HG03135 (cell line): Measurements from ENCODE around the gene EZR.
A peak's percentile ranks its signal among the peaks of the same experiment; 100 is the strongest.

Experiments used
- ATAC-seq: cut with Tn5 transposase; IDR thresholded peaks from one replicate; pipeline ENCODE4 v1.9.1; 2021; ENCODE audit warnings: mild to moderate bottlenecking, moderate library complexity; ENCODE audit not compliant: unreplicated experiment

EZR gene

DNA sequence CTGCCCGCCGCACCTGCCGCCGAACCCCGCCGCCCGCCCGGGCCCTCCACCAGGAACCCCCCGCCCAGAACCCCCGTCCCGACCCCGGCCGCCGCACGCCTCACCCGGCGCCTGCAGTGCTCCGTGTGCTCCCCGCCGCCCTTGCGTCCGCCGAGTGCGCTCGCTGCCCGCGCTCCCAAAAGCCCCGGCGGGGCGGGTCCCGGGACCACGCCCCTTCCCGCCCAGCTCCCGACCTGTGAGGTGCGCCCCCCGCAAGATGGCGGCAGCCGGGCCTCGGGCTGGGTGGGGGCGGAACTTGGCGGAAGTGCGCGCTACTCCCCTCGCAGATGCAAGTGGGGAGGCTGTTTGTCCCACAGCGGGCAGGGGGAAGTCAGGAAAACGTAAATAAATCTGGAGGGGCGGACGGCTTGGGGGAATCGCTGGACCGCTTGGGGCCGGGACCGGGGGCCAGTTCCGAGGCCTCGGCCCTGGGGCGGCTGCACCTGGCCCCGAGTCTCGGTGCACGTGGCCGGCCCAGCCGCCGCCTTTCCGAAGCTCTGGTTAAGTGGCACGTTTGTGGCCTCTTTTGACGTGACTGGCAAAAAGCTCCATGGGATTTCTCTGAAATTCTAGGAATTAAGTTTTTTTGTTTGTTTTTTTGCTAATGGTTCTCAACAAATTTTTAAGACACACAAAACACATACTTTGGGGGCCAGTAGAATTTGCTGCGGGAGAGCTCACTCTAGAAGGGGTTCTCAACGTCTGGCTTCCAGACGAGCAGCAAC lies at the start of gene EZR:
Gene EZR (minus strand): TSS at position 156 of the 764 bp plus-strand sequence. CDS start 1,275 bp downstream, outside the sequence.
- ATAC-seq = peak; percentile 50

DNA sequence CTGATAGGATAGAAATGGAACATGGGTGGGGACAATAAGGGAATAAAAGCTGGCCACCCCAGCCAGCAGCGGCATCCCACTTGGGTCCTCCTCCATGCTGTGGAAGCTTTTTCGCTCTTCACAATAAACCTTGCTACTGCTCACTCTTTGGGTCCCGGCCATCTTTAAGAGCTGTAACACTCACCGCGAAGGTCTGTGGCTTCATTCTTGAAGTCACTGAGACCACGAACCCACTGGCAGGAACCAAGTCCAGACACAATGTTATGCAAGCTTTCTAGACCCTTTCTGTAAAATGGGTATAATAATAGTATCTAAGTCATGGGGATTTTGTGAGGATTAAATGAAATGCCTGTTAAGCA lies 48.9 kb upstream of the EZR start:
- no peak for ATAC-seq

DNA sequence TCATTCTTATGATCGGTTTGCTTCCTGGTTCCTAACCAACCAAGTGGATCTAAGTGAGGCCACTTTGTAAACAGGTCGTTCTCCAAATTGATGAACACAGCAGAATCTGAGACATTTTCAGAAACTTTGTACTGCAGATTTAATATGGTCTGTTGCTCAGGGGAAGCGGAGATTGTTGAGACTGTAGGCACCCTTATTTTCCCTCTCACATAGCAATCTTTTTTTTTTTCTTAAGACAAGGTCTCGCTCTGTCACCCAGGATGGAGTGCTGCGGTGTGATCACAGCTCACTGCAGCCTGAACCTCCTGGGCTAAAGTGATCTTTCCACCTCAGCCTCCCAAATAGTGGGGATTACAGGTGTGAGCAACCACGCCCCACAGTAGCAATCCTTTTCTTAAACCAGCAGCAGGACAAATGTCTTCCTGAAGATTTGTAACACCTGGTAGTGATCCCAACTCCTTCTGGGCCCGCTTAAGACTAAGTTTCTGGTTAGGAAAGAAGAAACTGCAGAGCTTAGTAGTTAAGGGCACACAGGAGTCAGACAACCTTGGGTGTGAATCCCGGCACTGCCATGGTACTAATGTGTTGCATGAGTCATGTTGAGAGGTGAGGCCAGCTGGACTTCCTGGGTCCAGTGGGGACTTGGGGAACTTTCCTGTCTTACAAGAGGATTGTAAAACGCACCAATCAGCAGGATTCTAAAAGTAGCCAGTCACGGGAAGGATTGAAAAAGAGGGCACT lies 48.4 kb upstream of the EZR start:
- ATAC-seq = no peak

DNA sequence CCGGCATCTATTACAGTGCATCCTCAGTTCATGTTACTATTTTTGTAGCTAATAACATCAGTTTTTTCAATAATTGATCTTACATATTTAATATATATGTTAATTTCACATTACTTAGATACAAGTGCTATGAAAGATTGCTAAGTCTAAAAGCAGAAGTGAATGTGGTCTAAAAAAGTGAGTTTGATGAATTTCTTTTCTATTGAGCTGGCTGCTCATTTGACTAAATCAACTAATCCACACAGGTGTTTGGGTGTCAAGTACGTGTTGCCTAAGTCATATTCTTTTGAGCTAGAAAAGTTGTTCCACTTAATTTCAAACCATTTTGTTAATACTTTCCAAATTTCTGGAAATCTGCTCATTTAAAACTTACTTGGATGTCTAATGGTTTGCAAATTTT lies 46.6 kb upstream of the EZR start:
- no peak for ATAC-seq

DNA sequence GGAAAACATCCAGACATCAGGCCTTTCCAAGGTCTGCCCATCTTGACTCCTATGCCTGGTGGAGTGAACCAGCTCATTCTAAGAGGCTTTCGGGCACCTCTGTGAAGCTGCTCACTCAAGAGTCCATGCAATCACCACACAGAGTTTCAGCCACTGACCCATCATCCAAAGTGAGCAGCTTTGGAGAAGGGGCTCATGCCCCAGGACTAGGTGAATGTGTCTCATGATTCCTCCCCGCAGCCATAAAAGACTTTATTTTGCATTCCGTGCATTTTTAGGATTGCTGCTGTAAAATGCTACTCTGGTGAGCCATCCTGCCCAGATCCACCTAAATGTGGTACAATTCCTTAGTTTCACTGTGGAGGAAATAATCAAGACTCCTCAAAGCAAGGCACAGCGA lies 44.5 kb upstream of the EZR start:
- ATAC-seq = no peak

DNA sequence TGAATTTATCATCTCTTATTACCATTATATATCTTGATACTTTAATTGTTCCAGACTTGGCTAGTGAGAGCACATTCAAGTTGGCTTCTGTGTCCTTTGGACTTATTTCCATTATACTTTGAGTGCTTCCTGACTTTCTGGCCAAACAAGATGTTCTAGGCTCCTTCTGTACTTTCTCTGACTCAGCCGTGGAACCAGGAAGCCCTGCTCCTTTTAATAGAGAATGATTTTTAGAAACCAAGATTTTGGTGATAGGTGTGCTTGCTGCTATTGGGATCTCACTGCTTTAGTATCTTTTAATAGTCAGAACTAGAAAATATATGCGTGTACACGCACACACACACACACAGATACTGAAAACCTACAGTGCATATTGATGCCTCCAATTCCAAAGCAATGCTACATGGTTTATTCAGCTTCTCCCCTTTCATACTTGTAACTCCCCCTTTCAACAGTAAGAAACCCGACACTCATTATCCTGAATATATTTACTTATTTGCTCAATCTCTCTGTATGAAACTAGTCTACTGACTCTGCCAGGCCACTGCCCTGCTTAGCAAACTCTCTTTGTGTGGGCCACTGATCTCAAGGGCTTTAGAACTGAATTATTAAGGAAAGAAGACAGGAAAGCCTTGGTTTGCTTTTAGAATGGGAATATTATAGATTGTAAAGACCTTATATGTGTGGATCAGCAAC lies 42.7 kb upstream of the EZR start:
- no peak for ATAC-seq

DNA sequence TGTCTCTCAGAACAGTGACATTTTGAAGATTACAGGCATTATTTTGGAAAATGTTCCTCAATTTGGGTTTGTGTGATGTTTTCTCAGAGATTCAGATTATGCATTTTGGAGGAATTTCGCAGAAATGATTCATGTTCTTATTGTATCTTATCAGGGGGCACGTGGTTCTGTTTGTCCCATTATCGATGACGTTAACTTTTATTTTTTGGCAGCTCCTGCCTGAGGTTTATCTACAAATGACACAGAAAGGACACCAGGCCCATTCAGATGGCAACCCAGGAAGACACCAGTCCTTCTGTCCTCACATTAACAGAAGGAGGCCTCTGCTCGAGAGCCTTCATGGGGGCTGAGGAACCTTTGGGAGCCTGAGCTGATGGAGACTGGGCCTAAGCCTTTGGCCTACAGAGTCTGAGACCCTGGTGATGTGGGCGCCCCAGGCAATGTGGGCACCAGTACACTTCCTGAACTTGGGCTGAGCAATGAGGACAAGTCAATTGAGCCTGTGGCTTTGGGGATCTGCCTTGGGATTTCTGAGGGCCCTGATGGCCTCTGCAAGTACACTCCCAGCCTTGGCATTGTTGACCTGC lies 41.2 kb upstream of the EZR start:
- no peak for ATAC-seq

DNA sequence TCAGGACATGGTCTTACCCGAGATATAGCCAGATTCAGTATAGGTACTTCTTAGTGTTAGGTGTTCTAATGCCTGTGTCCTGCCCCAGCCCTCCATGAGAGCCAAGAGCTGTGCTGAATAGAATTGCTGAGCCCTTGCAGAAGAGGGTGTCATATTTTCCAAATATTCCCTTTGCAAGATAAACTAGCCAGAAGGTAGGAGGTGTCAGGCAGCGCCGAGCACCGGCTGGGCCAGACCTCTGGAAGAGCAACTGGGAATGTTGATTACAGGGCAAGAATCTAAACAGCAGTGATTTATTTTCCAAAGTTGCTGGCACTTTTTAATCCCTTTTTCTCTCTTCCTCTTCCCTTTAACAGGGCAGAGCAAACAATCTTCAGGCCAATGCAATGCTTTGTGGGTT lies 37.1 kb upstream of the EZR start:
- ATAC-seq = no peak

DNA sequence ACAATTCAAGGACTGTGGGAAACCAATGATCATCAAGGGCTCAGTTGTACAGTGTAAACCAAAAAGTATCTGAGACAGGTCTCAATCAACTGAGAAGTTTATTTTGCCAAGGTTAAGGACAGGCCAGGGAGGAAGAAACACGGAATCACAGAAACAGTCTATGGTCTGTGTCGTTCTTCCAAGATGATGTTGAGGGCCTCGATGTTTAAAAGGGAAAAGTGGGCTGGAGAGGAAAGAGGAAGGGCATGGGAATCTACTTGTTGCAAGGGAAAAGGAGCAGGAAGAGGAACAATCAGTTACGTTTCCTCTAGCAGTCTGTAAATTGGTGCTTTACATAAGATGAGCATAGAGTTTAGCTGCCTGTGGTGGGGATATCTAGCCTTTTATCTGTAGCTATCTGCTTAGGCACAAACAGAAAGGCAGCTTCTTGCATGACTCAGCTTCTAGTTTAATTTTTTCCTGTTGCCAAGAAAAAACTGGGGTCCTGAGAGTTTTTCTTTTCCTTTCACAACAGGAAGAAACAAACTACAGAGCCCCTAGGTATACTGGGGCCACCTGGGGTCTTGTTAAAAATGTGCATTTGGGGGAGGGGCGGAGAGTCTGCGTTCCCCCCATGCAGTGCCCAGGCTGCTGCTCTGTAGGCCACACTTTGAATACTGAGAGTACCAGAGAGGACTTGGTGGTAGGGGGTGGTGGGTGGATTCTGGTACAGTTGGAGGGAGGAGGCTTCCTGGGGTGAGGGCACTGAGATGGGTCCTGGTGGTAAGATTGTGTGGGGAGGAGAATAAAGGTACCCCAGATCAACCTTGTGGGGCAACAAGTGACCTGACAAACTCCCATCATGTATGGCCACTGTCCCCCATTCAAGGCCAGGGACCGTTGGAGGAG lies 35.3 kb upstream of the EZR start:
- ATAC-seq = no peak

DNA sequence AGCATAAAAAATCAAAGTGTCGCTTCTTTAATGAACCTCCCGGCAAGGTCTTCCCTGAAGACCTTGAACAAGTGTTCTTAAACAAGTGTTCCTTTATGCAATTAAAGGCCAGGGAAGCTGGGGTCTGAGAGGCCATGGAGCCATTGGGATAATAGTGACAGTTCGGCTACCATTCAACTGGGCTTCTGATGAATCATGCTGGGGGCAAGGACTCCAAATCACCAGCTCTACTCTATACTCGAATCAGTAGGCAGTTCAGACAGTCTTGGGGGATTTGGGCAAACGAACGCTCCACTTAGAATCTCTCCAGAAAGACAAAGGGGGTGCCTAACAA lies 34.7 kb upstream of the EZR start:
- ATAC-seq = no peak

DNA sequence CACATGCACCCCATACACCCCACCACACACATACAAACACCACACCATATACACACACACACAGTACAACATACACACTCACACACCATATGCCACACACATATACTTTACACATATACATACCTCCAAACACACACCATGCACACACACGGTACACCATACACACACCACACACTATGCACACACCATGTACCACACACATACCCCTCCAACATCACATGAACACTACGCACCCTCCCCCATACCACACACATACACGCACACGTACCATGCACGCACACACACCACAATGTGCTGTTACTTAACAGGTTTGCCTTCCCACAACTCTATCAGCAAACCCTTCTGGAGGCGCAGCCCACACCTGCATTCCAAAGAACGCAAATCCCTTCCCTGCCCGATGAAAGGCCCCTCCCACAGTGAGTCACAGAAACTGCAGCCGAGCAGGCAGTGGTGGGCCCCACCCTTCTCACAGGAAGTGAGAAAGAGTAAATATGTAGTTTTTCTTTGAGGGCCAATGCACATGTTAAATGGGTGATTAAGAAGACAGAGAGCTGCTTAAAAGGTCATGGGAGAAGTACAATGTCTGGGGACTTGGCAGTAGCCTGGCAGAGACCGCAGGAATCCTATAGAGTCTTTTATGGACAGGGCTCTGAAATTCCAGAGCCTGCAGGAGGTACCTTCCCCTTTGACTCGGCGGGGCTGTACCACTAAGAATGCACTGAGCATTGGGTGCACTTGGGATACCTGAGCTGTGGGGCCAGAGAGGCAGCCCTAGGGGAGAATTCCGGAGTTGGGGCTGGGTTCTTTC lies 34.1 kb upstream of the EZR start:
- peak; percentile 89 for ATAC-seq

DNA sequence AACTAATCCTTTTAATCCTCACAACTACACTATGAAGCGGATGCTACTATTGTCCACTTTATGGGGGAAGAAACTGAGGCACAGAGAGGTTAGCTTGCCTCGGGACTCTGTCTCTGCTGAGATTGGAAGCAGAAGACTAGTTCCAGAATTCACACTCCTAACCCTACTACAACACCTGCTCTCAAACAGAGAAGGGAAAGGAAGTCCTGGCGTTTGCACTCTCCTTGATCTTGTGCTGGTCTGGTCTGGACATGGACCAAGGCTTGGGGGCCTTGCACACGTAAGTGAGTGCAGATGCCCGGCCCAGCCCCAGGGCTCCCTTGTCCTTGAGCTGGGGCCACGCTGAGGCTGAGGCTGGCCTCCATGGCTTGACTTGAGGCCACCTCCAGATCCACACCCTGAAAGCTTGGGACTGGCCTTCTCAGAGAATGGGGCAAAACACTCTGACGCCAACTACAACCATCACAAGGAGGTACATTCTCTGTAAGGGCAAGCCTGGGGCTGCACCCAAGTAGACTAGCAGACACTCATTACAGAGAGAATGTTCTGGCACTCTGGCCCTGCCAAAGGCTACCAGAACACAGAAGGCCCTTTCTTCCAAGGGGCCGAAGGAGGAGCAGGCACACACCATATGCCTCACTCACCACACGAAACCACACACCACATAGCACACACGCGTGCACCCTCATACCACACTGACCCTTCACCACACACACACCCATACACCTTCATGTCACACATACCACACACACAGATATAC lies 33.3 kb upstream of the EZR start:
- no peak for ATAC-seq

DNA sequence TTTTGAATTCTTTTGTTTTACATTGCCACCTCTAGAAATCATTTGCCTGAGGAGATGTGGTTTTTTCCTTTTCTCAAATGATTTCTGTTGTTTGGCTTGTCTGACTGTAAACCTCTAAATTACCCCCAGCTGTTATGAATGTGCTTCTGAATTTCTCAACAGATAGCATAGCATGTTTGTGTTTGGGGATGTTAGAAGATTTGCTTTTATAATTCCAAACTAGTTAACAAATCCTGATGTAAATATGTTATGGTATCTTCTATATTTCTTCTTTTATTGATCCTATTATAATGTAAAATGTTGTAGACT lies 31.6 kb upstream of the EZR start:
- no peak for ATAC-seq

DNA sequence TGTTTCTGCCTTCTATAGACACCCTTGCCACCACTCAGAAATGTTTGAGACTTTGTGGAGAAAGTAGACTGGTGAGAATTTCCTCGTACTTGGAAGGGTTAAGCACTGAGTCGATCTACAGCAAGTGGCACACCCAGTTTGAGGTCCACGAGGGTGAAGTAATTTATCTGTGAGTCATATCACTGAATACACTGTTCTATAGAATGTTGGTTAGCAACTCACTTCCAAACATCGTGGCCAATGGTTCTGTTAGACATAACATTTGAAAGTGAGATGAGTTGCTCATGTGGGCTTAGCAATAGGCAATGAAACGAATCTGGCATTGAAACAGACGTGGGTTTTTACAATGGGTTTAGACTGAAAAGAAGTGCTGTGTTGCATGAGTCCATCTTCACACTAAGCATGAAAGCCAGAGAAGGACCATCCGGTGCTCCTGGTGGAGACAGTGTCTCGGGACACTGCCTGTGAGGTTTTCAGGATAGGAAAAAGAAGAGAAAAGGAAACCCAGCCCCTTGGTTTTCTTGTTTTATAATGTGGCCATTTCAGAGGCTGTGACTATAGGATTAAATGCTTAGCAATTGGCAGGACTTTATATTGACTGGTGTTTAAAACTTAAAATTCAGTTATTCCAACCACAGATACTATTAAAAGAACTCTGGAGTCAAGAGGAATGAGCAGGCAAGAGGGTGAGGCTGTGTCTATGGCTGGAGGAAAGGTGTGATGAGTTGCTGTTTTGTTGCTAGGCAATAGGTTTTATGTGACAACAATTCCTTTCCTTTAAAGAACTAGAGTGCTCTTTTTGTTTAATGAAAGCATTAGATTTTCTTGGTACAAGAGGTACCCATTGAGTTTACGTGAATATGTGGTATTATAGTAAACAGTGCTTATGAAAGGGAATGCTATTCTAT lies 31.0 kb upstream of the EZR start:
- ATAC-seq = no peak

DNA sequence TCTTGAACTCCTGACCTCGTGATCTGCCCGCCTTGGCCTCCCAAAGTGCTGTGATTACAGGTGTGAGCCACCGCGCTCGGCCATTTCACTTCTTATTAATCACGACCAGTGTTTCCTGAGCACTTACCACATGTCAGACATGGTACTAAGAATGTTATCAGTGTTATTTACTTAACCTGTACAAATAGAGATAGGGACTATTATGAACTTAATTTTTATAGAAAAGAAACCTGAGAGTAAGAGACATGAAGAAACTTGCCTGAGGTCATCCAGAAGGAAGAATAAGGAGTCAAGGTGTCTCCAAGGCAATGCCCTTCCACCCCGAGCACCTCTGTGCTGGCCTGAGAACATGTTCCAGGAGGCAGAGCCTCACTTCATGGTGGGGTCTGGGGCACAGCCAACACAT lies 29.3 kb upstream of the EZR start:
- no peak for ATAC-seq

DNA sequence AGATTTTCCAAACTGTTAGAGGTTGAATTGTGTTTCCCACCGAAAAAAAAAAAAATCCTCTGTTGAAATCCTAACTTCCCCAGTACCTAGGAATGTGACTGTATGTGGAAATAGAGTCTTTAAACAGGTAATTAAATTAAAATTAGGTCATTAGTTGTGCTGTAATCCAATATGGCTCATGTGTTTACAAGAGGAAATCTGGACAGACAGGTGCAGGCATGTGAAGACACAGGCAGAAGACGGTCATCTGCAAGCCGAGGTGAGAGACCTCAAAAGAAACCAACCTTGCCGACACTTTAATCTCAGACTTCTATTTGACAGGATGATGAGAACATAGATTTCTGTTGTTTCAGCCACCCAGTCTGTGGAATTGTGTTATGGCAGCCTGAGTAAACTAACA lies 28.6 kb upstream of the EZR start:
- ATAC-seq = no peak

DNA sequence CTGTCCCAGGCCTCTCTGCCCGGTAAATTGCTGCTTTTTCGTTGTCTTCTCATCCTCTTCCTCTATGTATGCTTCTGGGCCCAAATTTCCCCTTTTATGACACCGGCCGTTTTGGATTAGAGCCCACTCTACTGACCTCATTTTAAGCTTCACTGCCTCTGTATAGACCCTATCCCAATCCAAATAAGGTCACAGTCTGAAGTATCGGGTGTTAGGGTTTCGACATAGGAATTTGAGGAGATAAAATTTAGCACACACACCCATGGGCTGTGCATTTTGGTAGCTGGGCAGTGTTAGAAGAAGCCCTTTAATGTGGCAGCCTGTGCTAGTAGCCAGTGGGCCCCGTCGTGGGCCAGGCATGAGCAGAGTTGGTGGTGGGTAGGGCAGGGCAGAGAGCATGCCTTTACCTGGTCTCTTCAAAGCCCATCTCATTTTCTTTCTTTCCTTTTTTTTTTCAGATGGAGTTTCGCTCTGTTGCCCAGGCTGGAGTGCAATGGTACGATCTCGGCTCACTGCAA lies 27.9 kb upstream of the EZR start:
- no peak for ATAC-seq
